ENCODE results near the gene TMA7.

The TMA7 gene

DNA sequence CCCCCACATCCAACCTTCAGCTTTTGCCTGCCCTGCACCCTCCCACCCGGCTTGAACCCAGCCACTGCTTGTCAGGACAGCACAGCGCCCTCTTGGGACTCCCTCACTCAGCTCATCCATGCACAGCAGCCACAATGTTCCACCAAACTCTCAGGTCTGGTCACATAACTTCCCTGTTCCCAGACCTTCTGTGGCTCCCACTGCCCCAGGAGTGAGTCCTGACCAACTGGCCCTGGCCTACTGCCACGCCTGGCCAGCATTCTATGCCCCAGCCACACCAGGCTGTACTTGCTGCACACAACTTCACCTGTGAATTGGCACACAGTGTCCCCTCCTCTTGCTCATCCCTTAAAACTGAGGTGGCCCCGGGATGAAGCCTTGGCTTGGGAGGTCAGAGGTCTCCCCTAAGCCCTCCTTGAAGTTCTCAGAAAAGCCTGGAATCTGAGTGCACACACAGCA, 31.2 kb upstream of the TMA7 start:
- Histone ChIP-seq H3K27ac (replicated peaks) (no peak overlapping the region), H3K4me3 (replicated peaks; ENCODE audit: insufficient read depth, low read length) (no peak overlapping the region), H3K27me3 (ENCODE audit: insufficient read depth, poor library complexity, severe bottlenecking) (no peaks in the 10 kb centered on the region)
- TF ChIP-seq, protein P1, sequence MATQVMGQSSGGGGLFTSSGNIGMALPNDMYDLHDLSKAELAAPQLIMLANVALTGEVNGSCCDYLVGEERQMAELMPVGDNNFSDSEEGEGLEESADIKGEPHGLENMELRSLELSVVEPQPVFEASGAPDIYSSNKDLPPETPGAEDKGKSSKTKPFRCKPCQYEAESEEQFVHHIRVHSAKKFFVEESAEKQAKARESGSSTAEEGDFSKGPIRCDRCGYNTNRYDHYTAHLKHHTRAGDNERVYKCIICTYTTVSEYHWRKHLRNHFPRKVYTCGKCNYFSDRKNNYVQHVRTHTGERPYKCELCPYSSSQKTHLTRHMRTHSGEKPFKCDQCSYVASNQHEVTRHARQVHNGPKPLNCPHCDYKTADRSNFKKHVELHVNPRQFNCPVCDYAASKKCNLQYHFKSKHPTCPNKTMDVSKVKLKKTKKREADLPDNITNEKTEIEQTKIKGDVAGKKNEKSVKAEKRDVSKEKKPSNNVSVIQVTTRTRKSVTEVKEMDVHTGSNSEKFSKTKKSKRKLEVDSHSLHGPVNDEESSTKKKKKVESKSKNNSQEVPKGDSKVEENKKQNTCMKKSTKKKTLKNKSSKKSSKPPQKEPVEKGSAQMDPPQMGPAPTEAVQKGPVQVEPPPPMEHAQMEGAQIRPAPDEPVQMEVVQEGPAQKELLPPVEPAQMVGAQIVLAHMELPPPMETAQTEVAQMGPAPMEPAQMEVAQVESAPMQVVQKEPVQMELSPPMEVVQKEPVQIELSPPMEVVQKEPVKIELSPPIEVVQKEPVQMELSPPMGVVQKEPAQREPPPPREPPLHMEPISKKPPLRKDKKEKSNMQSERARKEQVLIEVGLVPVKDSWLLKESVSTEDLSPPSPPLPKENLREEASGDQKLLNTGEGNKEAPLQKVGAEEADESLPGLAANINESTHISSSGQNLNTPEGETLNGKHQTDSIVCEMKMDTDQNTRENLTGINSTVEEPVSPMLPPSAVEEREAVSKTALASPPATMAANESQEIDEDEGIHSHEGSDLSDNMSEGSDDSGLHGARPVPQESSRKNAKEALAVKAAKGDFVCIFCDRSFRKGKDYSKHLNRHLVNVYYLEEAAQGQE (IDR thresholded peaks at IDR 0.05; ENCODE audit: insufficient replicate concordance, low read depth), result no peak
- TF ChIP-seq, protein P2, sequence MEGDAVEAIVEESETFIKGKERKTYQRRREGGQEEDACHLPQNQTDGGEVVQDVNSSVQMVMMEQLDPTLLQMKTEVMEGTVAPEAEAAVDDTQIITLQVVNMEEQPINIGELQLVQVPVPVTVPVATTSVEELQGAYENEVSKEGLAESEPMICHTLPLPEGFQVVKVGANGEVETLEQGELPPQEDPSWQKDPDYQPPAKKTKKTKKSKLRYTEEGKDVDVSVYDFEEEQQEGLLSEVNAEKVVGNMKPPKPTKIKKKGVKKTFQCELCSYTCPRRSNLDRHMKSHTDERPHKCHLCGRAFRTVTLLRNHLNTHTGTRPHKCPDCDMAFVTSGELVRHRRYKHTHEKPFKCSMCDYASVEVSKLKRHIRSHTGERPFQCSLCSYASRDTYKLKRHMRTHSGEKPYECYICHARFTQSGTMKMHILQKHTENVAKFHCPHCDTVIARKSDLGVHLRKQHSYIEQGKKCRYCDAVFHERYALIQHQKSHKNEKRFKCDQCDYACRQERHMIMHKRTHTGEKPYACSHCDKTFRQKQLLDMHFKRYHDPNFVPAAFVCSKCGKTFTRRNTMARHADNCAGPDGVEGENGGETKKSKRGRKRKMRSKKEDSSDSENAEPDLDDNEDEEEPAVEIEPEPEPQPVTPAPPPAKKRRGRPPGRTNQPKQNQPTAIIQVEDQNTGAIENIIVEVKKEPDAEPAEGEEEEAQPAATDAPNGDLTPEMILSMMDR (IDR thresholded peaks at IDR 0.05; ENCODE audit: insufficient read depth, low read length), result peak; percentile 3
- no peak for DNase-seq (ENCODE audit: low read depth in 1 of 2, low spot score in 1 of 2)

DNA sequence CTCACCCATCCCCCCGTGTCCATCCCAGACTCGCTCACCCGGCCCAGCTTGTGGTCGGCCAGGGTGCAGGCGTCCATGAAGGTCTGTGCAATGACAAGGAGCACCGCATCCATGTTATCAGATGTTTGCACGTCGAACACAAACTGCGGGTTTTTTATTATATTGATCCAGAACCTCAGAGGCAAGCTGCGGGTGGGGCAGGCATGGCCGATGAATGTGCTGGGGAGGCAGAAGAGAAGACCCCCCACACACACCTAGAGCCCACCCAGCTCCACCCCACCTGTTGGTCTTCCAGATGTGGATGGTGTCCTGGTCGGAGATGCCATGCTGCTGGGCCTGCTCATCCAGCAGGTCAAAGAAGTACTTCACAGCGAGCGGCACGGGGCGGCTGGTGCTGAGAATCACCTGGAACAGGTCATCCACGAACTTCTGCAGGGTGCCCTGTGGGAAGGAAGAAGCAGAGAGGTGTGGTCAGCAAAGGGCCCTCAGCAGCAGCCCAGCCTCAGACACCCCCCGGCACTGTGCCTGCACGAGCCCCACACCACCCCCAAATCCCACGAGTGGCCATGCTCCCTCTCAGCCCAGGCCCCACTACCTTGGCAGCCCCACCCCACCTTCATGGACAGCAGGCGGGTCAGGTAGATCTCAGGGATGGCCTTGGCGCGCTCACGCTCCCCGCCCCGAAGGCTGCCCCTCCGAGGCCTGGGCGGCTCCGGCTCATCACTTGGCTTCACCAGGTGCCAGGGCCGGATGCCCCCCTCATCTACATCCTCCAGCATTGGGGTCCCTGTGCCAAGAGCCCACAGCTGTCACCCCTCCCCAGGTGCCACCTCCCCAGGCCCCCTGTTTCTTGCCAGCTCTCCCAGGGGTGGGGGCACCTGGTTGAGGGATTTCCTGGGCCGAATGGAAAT, 30.5 kb upstream of the TMA7 start:
- TF ChIP-seq, protein P2 (IDR thresholded peaks at IDR 0.05; ENCODE audit: insufficient read depth, low read length), result no peak
- TF ChIP-seq SPI1 (IDR thresholded peaks at IDR 0.05; ENCODE audit: borderline replicate concordance, low read depth) (no peak), GABPA (IDR thresholded peaks at IDR 0.05; ENCODE audit: low read depth) (no peak), POLR2AphosphoS5 (IDR thresholded peaks at IDR 0.05; ENCODE audit: low read depth) (no peak)
- TF ChIP-seq, protein P1 (IDR thresholded peaks at IDR 0.05; ENCODE audit: insufficient replicate concordance, low read depth), result no peak
- H3K27me3 ChIP-seq (ENCODE audit: insufficient read depth, poor library complexity, severe bottlenecking), result no peaks in the 10 kb centered on the region
- H3K27ac ChIP-seq (replicated peaks), result no peak overlapping the region
- H3K4me3 ChIP-seq (replicated peaks; ENCODE audit: insufficient read depth, low read length), result no peak overlapping the region
- DNase-seq (ENCODE audit: low read depth in 1 of 2, low spot score in 1 of 2), result no peak

DNA sequence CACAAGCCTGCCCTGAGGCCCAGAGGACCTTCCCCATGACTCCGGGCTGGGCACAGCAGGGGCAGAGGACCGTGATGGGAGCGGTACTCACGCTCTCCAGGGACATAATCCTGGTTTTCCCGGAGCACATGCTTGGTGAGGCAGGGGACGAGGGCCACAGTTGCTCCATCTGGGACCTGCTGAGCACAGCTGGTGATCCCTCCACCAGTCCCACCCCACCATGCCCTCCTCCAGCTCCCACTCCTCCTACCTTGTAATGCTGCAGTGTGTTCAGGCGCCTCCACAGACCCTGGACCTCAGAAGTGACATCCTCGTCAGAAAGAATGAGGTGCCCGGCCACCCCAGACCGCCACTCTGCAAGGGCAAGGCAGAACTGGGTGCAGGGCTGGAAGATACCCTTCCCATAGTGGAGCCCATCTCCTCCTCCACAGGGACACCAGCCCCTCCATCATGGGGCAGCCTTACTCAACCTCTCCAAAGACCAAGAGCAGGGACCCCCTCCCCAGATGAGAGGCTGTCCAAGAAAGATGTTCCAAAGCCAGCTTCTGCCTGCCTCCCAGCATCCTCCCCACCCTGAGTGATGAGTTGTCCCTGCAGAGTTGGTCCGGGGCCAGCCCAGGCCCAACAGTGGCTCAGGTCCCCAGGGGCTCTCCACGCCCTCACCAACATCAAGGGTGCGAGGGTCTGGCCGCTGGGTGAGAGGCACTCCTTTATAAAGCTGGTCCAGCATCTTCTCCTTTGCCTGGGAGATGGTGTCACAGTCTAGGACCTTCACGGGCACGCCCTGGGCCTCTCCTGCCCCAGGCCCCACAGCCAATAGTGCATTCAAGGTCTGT, 29.6 kb upstream of the TMA7 start:
- H3K27me3 ChIP-seq (ENCODE audit: insufficient read depth, poor library complexity, severe bottlenecking), result no peaks in the 10 kb centered on the region
- no peak for DNase-seq (ENCODE audit: low read depth in 1 of 2, low spot score in 1 of 2)
- H3K4me3 ChIP-seq (replicated peaks; ENCODE audit: insufficient read depth, low read length), result no peak overlapping the region
- TF ChIP-seq, protein P2 (IDR thresholded peaks at IDR 0.05; ENCODE audit: insufficient read depth, low read length), result no peak
- no peak for TF ChIP-seq POLR2AphosphoS5 (IDR thresholded peaks at IDR 0.05; ENCODE audit: low read depth)
- TF ChIP-seq, protein P1 (IDR thresholded peaks at IDR 0.05; ENCODE audit: insufficient replicate concordance, low read depth), result no peak
- H3K27ac ChIP-seq (replicated peaks), result no peak overlapping the region

Data from HL-60 (cell line).